ENCODE results near the gene PAK2.

Gene PAK2

GRCh38 chr3:196774191-196774820, 34.6 kb downstream of the PAK2 start:
- no peak for TF ChIP-seq CTCF (IDR thresholded peaks at IDR 0.05; ENCODE audit: control extremely low read depth, extremely low read depth, low read depth, missing control alignments)
- ChIA-PET CTCF (interaction anchor here (0.8 to 1.0 kb wide), 2 partner anchors 11 to 16 kb away, joined by 3 read pairs; no protein-coding TSS in a partner anchor), POLR2A (no interaction called here)

GRCh38 chr3:196774848-196775422, 35.3 kb downstream of the PAK2 start:
- no peak for TF ChIP-seq CTCF (IDR thresholded peaks at IDR 0.05; ENCODE audit: control extremely low read depth, extremely low read depth, low read depth, missing control alignments)
- DNase-seq (ENCODE audit: extremely low spot score) = no peak
- ChIA-PET CTCF (interaction anchor here (0.8 to 1.0 kb wide), 3 partner anchors 12 to 22 kb away, joined by 3 read pairs; no protein-coding TSS in a partner anchor), POLR2A (no interaction called here)

More at GRCh38 chr3:196774191-196774820, 34.6 kb downstream of the PAK2 start:
- DNase-seq (ENCODE audit: extremely low spot score) = no peak

- POLR2A ChIA-PET = no interaction called here
- CTCF ChIA-PET = interaction anchor here (1.0 kb wide), 1 partner anchor 21 kb away, joined by 3 read pairs; no protein-coding TSS in a partner anchor
- no peak for DNase-seq (ENCODE audit: extremely low spot score)
- no peak for TF ChIP-seq CTCF (IDR thresholded peaks at IDR 0.05; ENCODE audit: control extremely low read depth, extremely low read depth, low read depth, missing control alignments)
Measured at GRCh38 chr3:196775938-196776337, 36.3 kb downstream of the PAK2 start.

GRCh38 chr3:196777836-196778235, 38.2 kb downstream of the PAK2 start:
- POLR2A ChIA-PET = no interaction called here
- CTCF ChIA-PET = no interaction called here
- DNase-seq (ENCODE audit: extremely low spot score) = no peak
- TF ChIP-seq CTCF (IDR thresholded peaks at IDR 0.05; ENCODE audit: control extremely low read depth, extremely low read depth, low read depth, missing control alignments) = no peak

- no peak for DNase-seq (ENCODE audit: extremely low spot score)
- TF ChIP-seq CTCF (IDR thresholded peaks at IDR 0.05; ENCODE audit: control extremely low read depth, extremely low read depth, low read depth, missing control alignments) = no peak
- CTCF ChIA-PET = no interaction called here
- POLR2A ChIA-PET = no interaction called here
Measured at GRCh38 chr3:196778755-196779154, 39.1 kb downstream of the PAK2 start.

GRCh38 chr3:196782511-196782910, 42.9 kb downstream of the PAK2 start:
- CTCF ChIA-PET = interaction anchor here (0.6 kb wide), 1 partner anchor 19 kb away, joined by 3 read pairs; no protein-coding TSS in a partner anchor

More at GRCh38 chr3:196782511-196782910, 42.9 kb downstream of the PAK2 start:
- no peak for TF ChIP-seq CTCF (IDR thresholded peaks at IDR 0.05; ENCODE audit: control extremely low read depth, extremely low read depth, low read depth, missing control alignments)
- POLR2A ChIA-PET = no interaction called here
- no peak for DNase-seq (ENCODE audit: extremely low spot score)
